Body of pancreas (tissue), 4 donors: ENCODE data around the gene CEP68.

Source experiments
- POLR2A ChIP-seq, 3 donors: fragments of 450-650 bp; IDR thresholded peaks; one replicate each; pipeline ENCODE4 v1.6.1; 2016; ENCODE audit warnings: antibody characterized with exemption in 3 of 3, mild to moderate bottlenecking in 2 of 3
- TF ChIP-seq, protein P1 (sequence below), 7 experiments: fragments of 450-650 bp in 4 of 7; fragments of 200-600 bp in 3 of 7; sonication (generic) in 3 of 7; IDR thresholded peaks; one replicate each; pipeline ENCODE4 v1.5.1; 2016 to 2019; ENCODE audit warnings: antibody characterized with exemption in 7 of 7

DNA sequence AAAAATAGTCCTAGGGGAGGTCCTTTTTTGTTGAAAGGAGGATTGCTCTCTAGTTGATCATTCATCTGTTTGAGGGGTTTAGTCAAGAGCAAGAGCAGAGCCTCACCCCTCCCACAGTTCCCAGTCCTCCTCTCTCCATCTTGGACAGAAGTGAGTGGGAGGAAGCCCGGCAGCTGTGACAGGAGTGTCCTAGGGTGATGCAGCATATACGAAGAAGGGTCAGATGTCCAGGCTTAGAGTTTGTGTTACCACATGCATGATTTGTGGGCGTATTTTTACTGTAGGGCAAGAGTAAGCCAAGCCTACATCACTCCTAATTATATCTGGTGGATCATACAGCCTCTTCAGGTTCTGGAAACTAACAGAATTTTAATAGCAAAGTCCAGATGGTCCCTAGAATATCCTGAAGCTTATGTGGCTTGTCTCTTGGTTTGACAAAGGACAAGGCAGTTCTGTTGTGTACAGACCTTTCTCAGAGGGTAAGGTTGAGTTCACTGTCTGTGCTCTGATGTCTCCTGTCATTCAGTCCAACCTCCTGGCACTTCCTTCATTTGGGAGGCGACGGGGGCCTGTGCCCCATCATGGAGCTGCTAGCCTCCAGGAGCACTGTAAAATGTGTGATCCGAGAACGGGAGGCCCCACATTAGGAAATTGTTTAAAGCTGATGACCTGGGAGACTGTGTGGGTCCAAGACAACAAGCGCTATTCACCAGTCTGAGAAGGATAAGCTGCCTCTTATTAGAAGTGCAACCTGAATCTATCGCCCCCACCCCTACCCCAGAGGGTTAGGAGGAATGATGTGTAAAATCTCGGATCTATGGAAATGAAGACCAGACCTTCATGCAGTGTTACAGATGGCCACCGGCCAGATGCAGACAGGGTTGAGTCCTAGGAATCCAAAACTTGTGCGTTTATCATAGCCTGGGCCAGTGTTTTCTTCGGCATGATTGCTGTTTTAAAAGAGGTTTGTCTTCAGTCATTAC is 6.9 kb downstream of the CEP68 start:
- TF ChIP-seq, protein P1, sequence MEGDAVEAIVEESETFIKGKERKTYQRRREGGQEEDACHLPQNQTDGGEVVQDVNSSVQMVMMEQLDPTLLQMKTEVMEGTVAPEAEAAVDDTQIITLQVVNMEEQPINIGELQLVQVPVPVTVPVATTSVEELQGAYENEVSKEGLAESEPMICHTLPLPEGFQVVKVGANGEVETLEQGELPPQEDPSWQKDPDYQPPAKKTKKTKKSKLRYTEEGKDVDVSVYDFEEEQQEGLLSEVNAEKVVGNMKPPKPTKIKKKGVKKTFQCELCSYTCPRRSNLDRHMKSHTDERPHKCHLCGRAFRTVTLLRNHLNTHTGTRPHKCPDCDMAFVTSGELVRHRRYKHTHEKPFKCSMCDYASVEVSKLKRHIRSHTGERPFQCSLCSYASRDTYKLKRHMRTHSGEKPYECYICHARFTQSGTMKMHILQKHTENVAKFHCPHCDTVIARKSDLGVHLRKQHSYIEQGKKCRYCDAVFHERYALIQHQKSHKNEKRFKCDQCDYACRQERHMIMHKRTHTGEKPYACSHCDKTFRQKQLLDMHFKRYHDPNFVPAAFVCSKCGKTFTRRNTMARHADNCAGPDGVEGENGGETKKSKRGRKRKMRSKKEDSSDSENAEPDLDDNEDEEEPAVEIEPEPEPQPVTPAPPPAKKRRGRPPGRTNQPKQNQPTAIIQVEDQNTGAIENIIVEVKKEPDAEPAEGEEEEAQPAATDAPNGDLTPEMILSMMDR (IDR thresholded peaks at IDR 0.05), result no peak
- TF ChIP-seq POLR2A (IDR thresholded peaks at IDR 0.05), result no peak
